Bone marrow (tissue), 2 donors: ENCODE data around the gene CSAG3.
"Not testable (repeated sequence)": the region's sequence is repeated elsewhere in the genome, so short reads cannot be mapped to it uniquely, and the experiment has no call there.

Source experiments
- DNase-seq, 2 donors: peaks; one replicate each; lab custom pipeline; 2025; lab: John Stamatoyannopoulos, UW

CSAG3 gene

DNA sequence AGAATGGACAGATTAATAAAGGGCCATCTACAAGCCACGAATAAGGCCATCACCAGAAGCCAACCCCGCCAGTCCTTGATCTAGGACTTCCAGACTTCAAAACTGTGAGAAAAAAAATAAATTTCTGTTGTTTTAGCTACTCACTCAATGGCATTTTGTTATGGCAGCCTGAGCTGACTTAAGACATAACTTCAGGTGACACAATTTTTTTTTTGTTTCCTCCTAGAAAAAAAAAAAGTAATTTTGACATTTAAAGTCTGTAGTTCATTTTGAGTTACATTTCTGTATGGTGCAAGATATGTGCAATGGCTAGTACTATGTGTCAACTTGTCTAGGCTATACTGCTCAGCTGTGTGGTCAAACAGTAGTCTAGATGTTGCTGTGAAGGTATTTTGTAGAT lies at the start of gene CSAG3:
Gene CSAG3 (plus strand): TSS at position 301 of the 400 bp plus-strand sequence.
- not testable (repeated sequence) for DNase-seq

DNA sequence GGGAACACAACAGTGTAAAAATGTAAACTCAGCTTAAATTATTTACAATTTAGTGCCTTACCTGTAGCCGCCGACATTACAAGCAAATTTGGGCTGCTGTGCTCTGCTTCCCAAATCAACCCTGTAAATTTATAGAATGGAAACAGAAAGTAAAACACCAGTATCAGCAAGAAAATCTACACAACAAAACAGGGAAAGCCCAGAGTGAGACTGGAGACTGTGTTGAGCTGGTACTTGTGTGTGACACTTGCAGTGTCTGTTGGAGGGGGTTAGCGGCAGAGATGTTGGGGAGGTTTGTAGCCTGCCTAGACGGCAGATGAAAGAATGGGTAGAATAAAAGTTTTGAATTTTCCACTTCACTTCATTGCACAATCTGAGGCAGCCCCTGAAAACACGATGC lies 45.8 kb upstream of the CSAG3 start:
- not testable (repeated sequence) for DNase-seq

DNA sequence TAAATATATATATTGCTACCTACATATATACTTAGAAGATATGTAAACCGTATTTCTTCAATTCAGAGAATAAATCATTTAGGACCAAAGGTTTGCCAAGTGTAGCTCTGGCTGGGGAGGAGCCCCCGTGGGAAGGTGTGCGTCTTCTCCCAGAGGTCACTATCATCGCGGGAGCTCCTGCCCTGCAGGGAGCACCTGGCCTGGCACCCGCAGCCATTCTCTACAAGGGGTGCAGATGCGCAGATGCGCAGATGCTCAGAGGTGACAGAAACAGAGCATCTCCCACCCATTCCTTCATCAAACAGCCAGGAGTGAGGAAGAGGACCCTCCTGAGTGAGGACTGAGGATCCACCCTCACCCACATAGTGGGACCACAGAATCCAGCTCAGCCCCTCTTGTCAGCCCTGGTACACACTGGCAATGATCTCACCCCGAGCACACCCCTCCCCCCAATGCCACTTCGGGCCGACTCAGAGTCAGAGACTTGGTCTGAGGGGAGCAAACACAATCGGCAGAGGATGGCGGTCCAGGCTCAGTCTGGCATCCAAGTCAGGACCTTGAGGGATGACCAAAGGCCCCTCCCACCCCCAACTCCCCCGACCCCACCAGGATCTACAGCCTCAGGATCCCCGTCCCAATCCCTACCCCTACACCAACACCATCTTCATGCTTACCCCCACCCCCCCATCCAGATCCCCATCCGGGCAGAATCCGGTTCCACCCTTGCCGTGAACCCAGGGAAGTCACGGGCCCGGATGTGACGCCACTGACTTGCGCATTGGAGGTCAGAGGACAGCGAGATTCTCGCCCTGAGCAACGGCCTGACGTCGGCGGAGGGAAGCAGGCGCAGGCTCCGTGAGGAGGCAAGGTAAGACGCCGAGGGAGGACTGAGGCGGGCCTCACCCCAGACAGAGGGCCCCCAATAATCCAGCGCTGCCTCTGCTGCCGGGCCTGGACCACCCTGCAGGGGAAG lies 44.9 kb upstream of the CSAG3 start, which contains the start of gene MAGEA2B:
Gene MAGEA2B (plus strand): TSS at position 814 of the 973 bp plus-strand sequence. CDS start 2,479 bp downstream, outside the sequence.
- not testable (repeated sequence) for DNase-seq

DNA sequence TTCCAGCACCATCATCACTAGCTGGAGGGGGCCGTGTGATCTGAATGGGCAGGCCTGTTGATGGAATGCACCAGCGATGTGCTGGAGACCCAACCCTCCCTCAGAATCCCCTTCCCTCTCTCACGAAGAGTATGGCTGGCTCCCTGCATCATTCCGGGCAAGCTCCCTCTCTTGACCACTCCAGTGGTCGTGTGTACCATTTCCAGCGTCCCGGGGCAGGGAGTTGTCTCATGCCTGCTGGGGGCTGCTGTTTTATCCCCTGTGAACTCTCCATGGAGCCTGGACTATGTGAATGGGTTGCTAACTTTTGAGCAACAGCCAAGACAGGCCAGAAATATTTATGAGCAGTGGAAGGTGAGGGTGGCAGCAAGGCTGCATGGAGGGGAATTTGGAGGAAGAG lies 33.6 kb upstream of the CSAG3 start:
- no peak for DNase-seq

DNA sequence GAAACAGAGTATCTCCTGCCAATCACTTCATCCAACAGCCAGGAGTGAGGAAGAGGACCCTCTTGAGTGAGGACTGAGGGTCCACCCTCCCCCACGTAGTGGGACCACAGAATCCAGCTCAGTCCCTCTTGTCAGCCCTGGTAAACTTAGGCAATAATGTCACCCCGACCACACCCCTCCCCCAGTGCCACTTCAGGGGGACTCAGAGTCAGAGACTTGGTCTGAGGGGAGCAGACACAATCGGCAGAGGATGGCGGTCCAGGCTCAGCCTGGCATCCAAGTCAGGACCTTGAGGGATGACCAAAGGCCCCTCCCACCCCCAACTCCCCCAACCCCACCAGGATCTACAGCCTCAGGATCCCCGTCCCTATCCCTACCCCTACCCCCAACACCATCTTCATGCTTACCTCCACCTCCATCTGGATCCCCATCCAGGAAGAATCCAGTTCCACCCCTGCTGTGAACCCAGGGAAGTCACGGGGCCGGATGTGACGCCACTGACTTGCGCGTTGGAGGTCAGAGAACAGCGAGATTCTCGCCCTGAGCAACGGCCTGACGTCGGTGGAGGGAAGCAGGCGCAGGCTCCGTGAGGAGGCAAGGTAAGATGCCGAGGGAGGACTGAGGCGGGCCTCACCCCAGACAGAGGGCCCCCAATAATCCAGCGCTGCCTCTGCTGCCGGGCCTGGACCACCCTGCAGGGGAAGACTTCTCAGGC lies 25.6 kb upstream of the CSAG3 start, which contains the start of the genes CSAG1 and MAGEA12:
Gene CSAG1 (minus strand): TSS at position 461 of the 715 bp plus-strand sequence. CDS start 1,261 bp downstream, outside the sequence.
Gene MAGEA12 (plus strand): TSS at position 497 of the 715 bp plus-strand sequence. CDS start 2,405 bp downstream, outside the sequence.
- DNase-seq: no peak

DNA sequence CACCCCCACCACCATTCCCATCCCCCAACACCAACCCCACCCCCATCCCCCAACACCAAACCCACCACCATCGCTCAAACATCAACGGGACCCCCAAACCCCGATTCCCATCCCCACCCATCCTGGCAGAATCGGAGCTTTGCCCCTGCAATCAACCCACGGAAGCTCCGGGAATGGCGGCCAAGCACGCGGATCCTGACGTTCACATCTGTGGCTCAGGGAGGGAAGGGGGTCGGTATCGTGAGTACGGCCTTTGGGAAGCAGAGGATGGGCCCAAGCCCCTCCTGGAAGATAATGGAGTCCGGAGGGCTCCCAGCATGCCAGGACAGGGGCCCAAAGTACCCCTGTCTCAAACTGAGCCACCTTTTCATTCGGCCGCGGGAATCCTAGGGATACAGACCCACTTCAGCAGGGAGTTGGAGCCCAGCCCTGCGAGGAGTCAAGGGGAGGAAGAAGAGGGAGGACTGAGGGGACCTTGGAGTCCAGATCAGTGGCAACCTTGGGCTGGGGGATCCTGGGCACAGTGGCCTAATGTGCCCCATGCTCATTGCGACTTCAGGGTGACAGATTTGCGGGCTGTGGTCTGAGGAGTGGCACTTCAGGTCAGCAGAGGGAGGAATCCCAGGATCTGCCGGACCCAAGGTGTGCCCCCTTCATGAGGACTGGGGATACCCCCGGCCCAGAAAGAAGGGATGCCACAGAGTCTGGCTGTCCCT lies 24.7 kb upstream of the CSAG3 start:
- DNase-seq: not testable (repeated sequence)

DNA sequence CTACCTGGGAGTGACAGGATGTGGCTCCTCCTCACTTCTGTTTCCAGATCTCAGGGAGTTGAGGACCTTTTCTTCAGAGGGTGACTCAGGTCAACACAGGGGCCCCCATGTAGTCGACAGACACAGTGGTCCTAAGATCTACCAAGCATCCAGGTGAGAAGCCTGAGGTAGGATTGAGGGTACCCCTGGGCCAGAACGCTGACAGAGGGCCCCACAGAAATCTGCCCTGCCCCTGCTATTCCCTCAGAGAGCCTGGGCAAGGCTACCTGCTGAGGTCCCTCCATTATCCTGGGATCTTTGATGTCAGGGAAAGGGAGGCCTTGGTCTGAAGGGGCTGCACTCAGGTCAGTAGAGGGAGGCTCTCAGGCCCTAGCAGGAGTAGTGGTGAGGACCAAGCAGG lies 23.9 kb upstream of the CSAG3 start:
- no peak for DNase-seq

DNA sequence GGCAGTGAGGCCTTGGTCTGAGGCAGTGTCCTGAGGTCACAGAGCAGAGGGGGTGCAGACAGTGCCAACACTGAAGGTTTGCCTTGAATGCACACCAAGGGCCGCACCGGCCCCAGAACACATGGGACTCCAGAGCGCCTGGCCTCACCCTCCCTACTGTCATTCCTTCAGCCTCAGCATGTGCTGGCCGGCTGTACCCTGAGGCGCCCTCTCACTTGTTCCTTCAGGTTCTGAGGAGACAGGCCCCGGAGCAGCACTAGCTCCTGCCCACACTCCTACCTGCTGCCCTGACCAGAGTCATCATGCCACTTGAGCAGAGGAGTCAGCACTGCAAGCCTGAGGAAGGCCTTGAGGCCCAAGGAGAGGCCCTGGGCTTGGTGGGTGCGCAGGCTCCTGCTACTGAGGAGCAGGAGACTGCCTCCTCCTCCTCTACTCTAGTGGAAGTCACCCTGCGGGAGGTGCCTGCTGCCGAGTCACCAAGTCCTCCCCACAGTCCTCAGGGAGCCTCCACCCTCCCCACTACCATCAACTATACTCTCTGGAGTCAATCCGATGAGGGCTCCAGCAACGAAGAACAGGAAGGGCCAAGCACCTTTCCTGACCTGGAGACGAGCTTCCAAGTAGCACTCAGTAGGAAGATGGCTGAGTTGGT lies 23.0 kb upstream of the CSAG3 start:
- no peak for DNase-seq

DNA sequence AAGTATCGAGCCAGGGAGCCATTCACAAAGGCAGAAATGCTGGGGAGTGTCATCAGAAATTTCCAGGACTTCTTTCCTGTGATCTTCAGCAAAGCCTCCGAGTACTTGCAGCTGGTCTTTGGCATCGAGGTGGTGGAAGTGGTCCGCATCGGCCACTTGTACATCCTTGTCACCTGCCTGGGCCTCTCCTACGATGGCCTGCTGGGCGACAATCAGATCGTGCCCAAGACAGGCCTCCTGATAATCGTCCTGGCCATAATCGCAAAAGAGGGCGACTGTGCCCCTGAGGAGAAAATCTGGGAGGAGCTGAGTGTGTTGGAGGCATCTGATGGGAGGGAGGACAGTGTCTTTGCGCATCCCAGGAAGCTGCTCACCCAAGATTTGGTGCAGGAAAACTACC lies 22.5 kb upstream of the CSAG3 start:
- not testable (repeated sequence) for DNase-seq

DNA sequence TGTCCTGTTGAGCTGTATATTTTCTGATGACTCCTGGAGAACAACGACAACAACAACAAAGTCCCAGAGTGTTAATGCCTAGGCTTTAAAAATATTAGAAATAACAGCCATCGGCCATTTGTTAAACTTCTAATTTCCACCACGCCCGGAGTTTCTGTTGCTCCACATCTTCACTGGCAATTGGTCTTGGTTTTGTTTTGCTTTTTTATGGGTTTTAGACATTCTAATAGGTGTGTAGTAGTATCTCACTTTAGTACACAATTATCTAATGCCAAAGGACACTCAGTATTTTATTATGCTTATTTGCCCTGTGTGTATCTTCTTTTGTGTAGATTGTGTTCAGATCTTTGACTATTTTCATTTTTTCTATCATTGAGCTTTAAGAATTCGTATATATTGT lies 20.5 kb upstream of the CSAG3 start:
- DNase-seq: no peak

DNA sequence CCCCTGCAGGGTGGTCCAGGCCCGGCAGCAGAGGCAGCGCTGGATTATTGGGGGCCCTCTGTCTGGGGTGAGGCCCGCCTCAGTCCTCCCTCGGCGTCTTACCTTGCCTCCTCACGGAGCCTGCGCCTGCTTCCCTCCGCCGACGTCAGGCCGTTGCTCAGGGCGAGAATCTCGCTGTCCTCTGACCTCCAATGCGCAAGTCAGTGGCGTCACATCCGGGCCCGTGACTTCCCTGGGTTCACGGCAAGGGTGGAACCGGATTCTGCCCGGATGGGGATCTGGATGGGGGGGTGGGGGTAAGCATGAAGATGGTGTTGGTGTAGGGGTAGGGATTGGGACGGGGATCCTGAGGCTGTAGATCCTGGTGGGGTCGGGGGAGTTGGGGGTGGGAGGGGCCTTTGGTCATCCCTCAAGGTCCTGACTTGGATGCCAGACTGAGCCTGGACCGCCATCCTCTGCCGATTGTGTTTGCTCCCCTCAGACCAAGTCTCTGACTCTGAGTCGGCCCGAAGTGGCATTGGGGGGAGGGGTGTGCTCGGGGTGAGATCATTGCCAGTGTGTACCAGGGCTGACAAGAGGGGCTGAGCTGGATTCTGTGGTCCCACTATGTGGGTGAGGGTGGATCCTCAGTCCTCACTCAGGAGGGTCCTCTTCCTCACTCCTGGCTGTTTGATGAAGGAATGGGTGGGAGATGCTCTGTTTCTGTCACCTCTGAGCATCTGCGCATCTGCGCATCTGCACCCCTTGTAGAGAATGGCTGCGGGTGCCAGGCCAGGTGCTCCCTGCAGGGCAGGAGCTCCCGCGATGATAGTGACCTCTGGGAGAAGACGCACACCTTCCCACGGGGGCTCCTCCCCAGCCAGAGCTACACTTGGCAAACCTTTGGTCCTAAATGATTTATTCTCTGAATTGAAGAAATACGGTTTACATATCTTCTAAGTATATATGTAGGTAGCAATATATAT lies 5.0 kb upstream of the CSAG3 start, which contains the start of gene MAGEA2:
Gene MAGEA2 (minus strand): TSS at position 157 of the 965 bp plus-strand sequence. CDS start 2,479 bp downstream, outside the sequence.
- not testable (repeated sequence) for DNase-seq

DNA sequence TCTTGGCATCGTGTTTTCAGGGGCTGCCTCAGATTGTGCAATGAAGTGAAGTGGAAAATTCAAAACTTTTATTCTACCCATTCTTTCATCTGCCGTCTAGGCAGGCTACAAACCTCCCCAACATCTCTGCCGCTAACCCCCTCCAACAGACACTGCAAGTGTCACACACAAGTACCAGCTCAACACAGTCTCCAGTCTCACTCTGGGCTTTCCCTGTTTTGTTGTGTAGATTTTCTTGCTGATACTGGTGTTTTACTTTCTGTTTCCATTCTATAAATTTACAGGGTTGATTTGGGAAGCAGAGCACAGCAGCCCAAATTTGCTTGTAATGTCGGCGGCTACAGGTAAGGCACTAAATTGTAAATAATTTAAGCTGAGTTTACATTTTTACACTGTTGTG lies 4.1 kb upstream of the CSAG3 start:
- DNase-seq: not testable (repeated sequence)

DNA sequence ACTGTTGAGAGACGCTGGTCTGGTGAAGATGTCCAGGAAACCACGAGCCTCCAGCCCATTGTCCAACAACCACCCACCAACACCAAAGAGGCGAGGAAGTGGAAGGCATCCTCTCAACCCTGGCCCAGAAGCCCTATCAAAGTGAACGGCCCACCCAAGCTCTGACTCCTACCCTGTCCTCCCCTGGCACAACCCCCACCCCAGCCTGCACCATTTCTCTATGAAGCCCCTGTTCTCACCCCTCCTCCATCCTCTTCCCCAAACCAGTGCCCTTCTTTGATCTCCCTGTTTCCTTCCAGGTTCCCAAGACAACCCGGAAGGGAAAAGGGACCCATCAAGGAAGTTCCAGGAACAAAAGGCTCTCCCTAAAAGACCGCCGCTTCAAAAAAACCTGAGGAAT lies 526 bp downstream of the CSAG3 start:
- DNase-seq: not testable (repeated sequence)

DNA sequence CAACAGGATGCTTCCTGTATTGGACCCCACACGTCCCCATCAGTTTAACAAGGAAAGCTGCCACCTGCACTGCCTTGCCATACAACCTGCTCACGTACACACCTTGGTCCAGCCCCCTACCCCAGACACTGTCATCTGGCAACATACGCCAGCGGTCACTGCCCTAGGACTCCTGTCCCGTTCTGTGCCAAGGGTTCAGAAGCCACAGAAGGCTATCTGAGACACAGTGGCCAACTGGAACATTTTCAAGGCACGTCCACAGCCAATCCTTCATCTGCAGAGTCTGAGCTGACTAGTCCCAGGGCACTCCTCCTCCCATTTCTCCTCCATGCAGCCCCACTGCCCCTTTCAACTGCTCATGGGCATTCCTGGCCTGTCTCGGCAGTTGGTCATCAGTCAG lies 2.6 kb downstream of the CSAG3 start:
- not testable (repeated sequence) for DNase-seq

DNA sequence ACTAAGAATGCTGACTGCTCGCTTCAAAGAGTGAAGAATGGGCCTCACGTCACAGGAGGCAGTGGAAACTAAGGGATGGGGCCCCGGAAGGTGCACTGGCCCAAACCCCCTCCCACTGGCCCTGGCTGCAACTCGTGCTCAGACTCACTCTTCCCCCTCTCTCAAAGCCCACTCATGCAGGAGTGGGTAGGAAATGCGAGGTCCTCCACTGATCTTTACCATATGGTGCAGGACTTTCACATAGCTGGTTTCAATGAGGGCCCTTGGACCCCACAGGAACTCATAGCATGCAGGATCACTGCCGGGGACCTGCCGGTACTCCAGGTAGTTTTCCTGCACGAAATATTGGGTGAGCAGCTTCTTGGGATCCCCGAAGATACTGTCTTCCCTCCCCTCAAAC lies 7.5 kb downstream of the CSAG3 start:
- DNase-seq: not testable (repeated sequence)

DNA sequence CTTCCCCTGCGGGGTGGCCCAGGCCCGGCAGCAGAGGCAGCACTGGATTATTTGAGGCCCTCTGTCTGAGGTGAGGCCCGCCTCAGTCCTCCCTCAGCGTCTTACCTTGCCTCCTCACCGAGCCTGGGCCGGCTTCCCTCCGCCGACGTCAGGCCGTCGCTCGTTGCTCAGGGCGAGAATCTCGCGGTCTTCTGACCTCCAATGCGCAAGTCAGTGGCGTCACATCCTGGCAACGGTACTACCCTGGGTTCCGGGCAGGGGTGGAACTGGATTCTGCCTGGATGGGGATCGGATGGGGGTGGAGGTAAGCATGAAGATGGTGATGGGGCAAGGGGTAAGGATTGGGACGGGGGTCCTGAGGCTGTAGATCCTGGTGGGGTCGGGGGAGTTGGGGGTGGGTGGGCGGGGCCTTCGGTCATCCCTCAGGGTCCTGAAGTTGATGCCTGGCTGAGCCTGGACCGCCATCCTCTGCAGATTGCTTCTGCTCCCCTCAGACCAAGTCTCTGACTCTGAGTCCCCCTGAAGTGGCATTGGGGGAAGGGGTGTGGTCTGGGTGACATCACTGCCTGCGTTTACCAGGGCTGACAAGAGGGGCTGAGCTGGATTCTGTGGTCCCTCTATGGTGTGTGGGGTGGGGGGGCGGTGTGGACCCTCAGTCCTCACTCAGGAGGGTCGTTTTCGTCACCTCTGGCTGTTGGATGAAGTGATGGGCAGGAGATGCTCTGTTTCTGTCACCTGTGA lies 10.7 kb downstream of the CSAG3 start, which contains the start of gene MAGEA6:
Gene MAGEA6 (minus strand): TSS at position 141 of the 741 bp plus-strand sequence. CDS start 2,039 bp downstream, outside the sequence.
- DNase-seq: not testable (repeated sequence)

DNA sequence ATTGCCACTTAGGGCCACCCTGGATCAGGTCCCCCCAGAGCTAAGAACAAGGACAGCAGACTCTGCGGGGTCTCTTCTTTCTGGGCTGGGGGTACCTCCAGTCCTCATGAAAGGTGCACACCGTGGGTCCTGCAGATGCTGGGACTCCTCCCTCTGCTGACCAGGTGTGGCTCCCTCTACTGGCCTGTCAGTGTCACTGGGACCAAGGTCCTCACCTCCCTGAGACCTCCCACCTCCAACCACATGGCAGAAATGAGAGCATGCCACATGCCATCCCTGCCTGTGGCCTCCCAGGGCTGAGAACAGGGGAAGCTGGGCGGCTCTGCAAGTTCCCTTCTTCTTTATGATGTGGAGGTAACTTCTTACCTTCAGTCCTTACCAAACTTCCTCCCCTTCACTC lies 28.0 kb downstream of the CSAG3 start:
- DNase-seq: not testable (repeated sequence)

DNA sequence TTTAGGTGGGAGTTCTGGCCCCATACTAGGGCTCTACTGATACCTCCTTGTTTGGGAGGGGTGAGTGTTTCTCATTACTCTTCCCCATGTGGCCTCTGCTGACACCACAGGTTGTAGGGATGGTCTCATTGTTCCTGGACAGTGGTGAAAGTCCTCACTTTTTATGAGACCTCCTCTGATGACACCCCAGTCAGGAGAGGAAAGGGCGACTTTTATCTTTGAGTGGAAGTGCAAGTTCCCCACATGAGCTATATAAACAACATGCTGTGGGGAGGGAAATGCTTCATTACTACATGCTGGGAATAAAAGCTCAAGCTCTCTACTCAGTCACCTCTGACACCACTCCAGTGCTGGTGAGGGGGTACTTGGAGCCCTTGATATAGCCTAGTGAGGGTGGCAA lies 39.9 kb downstream of the CSAG3 start:
- no peak for DNase-seq

DNA sequence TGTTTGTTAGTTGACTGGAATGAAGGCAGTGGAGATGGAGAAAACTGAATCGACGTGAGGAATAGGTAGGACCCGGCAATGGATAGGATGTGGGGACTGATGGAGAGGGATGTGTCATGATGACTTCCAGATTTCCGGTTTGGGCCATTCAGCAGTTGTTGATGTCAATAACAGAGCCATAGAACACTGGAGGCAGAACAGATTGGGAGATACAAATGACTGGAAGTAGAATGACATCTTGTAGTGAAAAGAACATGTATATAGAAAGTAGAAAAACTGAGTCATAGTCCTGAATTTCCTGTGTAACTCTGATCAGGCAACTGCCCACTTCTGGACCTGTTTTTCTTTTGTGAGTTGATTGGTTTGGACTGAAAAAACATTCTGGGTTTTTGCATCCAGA lies 47.0 kb downstream of the CSAG3 start:
- no peak for DNase-seq
